ENCODE measurements around the gene PKIB.

The PKIB gene

DNA sequence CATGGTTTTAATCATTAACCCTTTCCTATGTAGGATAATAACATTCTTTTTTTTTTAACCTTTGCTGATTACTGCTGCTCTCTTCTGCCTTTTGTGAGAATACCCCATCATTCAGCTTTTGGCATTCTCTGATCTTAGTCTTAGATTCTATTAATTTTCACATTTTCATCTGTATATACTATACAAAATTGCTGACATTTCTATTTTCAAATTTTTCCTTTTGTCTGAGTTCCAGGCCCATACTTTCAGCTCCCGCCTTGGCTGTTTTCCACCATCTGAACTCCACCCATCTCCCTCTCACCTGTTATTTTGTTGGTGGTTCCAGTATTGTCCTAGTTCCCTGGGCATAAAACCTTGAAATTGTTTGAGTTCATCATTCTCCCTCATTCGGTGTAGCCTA is 59.2 kb downstream of the PKIB start:
- DNase-seq (ENCODE audit: low spot score) = no peak

DNA sequence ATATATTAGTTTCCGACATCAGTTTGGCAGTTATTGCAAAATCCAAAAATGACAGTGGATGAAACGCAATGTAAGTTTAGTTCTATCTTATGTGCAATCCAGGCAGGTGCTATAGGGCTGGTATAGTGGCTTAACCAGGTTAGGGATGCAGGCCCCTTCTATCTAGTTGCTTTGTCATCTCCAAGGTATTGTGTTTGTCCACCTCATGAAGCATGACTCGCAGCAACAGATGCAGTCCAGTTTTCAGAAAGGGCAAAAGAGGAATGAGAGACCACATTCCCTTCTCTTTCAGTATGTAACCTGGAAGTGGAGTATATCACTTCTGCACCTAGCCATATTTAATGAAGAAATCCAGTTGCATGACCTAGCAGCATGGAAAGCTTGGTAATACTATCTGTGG is 59.7 kb downstream of the PKIB start:
- no peak for DNase-seq (ENCODE audit: low spot score)

DNA sequence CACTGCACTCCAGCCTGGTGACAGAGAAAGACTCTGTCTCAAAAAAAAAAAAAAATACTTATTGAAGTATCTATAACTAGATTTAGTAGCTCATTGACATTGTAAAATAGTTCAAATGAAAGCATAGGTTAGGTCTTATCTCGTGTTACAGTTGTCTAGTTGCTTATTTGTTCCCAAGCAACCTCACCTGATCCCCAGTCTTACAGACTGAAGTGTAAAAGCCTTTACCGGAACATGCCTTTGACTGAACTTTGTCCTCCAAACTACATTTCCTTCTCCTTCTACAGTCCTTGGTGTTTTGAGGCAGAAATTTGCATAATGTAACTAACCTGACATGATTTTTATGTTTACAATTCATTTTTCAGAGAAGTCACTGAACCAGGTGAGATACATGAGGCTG is 61.0 kb downstream of the PKIB start:
- DNase-seq (ENCODE audit: low spot score) = no peak

DNA sequence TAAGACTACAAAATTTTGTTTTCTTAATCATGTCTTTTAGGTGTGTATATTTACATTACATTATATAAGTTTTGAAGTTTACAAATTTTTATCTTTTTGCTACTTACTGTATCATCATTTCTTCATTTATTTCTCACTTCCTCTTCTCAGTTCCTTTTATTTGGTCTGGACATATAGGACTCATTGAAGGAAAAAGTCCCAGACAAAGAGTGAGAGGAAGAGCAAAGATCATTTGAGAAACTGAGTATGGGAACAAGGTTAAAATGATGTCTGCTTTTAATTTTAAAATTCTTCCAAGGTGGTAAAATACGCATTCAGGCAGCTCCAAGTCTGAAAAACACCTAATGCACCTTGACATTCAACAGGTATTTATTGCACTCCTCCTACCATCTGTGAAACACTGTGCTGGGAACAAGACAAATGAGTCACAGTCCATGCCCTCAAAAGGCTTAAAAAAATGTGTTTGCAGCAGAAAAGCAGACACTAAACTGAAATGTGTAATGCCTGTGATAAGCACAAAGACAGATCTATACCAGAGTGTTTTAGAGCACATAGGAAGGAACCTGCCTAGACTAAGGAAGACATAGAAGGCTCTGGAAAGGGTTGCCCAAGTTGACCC is 63.2 kb downstream of the PKIB start:
- peak; percentile 8 for DNase-seq (ENCODE audit: low spot score)

DNA sequence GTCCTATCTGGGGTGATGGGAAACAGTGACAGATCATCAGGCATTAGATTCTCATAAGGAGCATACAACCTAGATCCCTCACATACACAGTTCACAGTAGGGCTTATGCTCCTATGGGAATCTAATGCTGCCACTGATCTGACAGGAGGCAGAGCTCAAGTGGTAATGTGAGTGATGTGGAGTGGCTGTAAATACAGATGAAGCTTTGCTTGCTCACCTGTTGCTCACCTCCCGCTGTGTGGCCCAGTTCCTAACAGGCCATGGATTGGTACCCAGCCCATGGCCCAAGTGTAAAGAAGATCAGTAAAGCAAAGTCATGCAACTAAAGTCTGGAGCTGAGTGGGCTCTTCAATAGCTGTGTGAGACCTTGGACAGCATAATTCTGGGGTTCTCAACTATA is 65.9 kb downstream of the PKIB start:
- no peak for DNase-seq (ENCODE audit: low spot score)

DNA sequence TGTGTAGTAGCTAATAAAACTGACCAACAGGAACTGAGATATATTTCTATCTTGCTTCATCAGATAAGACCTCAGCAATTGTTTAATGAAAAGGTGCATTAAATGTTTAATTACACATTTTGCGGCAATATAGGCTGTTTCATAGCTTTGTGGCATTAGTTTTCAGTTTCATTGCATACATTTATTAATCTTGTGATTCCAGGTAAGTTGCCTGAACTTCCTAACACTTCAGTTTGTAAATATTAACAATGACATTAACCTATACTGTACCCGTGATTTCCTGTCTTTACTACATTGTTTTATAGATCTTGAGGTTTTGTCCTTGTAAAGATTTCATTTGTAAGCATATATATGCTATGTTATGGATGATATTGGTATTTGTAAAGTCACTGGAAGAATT is 66.5 kb downstream of the PKIB start:
- no peak for DNase-seq (ENCODE audit: low spot score)

DNA sequence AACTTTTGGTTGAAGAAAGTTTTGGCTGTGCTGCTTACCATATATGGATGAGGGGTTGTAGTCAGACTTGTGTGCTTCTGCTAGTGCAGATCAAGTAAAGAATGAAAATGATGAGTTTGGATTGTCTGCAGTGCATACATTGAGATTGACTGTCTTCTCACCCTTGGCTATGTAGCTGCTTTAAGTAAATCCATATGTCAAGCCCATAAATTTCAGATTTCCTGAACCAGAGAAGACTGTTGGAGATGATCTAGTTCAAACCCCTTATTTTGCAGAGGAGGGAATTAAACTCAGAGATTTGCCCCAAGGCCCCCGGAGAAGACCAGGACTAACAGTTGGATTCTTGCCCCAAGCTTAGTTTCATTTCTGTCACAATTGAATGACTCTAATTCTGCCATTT is 67.2 kb downstream of the PKIB start:
- DNase-seq (ENCODE audit: low spot score) = no peak

DNA sequence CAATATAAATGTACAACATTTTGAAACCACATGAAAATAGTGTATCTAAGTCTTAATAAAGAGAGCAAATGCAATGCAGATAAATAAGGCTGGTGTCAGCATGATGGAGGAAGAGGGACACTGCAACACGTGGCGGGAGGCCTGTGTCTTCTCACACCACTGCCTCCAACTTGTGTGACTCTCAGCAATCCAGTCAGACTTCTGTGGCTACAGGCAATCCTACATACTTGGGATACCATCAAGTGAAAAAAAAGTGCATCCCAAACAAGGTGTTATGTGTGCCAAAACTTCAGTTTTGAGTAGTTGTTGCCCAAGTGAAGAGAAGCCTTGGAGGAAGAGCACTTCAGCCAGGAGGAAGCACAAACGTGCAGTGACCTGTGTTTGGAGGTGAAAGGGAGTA is 68.6 kb downstream of the PKIB start:
- no peak for DNase-seq (ENCODE audit: low spot score)

DNA sequence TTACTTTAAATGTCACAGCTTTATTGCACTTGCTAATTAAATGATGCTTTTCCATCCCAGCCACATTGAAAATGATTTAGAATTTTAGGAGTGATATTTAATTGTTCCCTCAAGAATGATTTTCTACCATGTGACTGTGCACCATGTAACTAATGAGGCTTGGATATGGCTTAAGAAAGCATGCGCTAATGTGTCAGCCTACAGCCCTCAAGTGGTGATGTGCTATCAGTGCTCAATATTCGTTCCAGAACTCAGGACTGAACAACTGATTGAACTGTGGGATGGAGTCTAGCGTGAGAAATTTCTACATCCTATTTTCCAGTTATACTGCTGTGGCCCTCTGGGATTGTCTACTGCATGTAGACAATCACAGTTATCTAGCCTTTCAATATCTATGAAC is 71.5 kb downstream of the PKIB start:
- no peak for DNase-seq (ENCODE audit: low spot score)

DNA sequence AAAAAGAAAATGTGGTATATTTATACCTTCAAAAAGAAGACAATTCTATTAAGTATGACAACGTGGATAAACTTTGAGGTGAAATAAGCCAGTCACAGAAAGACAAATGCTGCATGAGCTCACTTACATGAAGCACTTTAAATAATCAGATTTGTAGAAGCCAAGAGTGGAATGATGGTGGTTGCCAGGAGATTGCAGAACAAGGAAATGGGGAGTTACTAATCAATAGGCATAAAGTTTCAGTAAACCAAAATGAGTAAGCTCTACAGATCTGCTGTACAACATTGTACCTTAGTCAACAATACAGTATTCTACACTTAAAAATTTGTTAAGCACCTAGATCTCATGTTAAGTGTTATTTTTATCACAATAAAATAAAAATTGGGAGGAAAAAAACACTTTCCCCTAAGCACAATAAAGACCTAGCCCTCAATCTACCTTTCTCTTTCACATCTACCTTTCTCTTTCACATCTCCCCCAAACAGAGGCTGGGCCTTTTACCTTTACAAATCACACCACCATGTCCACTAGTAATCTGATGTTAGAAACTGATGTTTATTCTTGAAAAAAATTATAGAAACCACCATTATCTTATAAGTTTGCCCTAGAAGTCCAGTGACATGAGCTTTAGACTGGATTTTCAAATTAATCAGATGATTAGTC is 73.9 kb downstream of the PKIB start:
- DNase-seq (ENCODE audit: low spot score) = no peak

DNA sequence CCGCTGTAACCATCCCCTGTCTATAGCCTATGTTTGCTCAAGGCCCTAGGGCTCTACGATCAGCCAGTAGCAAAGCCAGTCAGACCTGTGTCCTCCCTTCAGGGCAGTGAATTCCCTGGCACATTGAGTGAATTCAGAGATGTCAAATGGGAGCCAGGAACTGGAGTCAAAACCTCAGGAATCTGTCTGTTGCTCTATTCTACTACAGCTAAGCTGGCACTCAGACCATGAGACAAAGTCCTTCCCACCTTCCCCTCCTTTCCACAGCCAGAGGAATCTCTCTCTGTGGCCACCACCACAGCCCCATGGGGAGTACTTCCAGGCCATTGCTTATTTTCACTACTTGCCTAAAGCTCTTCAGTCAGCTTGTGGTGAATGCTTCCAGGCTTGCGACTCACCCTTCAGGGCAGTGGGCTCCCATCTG is 82.0 kb downstream of the PKIB start:
- no peak for DNase-seq (ENCODE audit: low spot score)

DNA sequence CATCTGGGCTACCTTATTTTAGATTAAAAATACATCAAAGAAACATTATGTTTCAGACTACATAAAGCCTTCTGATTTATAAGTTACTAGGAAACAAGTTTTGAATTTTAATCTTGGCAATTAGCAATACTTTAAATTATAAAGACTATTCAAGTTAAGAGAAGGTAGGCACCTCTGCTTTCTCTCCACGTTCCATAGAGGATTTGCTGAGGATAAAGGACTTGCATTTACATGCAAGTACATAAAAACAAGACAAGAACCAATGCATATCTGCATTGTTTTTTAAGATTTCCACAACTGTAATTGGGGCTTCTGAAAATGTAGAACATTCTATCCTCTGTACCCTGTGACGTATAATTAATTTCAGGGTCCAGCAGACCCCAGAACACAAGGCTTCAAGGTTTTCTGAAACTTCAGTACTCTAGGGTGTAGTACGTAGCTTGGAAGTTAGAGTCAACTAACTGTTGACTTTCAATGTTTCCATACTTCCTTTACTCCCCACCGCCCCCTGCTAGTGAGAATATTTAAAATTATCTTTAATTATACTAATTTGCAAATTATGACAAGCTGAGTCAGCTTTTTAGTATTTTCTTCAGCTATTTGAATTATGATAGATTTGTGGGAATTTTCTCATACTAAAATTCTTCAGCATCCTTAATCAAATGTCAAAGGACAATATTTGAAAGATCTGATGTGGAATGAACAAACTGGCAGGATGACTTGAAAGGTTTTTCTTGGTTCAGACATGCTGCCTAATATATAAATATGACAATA is 82.8 kb downstream of the PKIB start:
- DNase-seq (ENCODE audit: low spot score) = no peak

DNA sequence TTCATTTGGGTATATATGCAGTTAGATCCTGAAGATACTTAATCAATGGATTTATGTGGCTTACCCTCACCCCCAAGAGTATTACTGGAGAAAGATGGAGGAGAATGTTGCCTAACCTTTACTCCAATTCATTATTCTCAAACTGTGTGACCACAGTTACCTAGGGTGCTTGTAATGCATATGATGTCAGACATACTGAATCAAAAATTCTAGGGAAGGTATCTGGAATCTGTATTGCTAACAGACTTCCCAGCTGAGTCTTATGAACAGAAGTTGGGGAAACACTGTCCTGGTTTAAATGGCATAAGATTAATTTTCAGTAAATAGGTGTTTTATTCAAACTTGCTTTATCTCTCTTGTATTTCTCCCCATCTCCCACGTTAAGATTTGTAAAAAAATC is 83.9 kb downstream of the PKIB start:
- DNase-seq (ENCODE audit: low spot score) = no peak

DNA sequence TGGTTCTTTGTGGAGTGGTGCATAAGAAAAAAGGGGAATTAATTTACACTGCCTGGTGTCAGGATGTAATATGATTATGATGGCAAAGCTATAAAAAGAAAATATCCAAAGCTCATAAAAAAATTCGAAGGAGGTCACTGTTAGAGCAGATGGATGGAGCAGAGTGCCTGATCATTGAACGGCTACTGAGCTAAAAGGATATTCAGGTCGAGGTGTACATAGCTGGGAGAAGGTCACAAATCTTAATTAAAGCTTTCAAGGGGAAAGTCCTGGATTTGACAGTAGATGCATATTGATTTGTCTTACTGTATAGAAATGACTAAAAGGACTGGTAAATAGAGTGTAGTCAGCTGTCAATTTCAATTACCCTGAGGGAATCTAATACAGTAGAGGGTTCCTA is 84.4 kb downstream of the PKIB start:
- no peak for DNase-seq (ENCODE audit: low spot score)

DNA sequence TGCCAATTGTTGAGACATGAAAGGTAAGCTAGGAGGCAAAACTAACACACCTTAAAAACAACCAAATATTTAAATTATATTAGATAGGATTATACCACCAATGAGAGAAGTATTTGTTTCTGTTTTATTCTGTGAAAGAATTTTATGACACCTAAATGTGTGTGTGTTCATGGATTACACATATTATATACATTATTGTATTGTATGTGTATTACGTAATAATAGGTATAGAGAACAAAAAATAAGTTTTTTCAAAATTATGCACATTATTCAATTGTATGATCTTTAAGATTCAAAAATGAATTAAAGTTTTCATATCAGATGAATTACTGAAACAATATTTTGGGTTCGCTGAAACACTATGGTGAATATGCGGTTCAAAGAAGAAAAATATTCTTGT is 85.0 kb downstream of the PKIB start:
- no peak for DNase-seq (ENCODE audit: low spot score)

DNA sequence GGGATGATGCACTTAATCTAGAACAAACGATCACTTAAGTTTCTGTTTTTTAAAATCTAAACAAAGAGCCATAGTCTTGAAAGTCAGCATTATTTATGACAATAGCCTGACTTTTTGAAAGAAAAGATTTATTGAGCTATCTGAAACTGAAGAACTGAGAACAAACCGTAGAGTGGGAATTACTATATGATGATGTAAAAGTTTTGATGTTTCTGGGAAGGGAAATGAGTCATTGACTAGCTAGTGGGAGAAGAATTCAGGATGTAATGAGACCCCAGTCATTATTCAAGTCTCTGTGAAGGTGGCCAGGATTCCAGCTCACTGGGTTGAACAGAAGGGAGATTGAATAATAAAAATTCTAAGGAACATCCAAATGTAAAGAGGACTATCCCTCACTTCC is 85.9 kb downstream of the PKIB start:
- no peak for DNase-seq (ENCODE audit: low spot score)

DNA sequence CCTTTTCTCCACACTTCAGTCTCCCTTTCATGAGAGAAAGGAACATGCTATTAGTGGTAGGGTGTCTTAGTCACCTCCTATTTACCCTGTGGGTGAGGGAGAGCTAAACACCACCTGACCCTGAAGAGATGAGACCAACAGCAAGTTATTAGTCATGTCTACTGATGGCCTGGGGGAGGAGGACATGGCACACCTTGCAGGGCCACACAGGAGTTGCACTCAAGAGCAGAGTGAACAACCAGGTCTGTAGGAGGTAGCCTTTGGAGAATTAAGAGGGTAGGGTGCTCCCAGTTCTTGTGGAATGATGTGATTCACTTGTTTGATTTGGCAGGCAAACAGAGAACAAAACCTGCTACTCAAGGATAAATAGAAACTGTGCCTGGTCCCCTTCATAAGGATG is 86.6 kb downstream of the PKIB start:
- no peak for DNase-seq (ENCODE audit: low spot score)

DNA sequence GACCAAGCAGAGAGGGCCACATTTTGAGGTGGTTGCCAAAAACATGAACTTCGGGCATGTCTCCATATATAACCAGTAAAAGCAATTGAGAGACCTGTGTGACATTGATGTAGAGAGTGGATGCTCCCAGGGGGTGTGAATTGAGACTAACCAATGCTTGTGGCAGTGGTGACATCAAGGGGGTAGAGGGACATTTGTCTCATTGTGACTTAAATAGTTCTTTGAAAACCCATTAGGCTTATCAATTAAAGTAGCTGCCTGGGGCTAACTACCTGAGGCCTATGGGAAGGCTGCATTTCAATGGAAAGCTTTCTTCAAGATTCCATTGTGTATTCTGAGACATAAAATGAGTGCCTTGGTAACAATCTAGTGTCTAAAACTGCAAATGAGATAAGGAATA is 87.3 kb downstream of the PKIB start:
- no peak for DNase-seq (ENCODE audit: low spot score)

DNA sequence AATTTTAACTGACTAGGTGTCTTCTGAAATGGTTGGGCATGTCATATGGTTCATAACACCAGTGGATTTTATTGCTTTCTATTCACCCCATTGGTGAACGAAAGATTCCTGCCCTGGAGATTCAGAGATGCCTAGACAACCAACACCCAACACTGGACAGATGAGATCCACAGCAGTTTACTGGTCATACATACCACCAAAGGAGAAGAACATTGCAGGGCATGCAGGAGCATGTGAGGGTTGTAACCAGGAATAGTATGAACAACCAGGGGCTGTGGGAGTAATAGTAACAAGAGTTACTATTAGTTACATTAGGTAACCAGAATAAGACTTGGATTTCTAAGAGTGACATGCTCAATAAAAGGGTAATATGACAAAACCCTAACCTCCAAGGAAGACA is 91.5 kb downstream of the PKIB start:
- no peak for DNase-seq (ENCODE audit: low spot score)

DNA sequence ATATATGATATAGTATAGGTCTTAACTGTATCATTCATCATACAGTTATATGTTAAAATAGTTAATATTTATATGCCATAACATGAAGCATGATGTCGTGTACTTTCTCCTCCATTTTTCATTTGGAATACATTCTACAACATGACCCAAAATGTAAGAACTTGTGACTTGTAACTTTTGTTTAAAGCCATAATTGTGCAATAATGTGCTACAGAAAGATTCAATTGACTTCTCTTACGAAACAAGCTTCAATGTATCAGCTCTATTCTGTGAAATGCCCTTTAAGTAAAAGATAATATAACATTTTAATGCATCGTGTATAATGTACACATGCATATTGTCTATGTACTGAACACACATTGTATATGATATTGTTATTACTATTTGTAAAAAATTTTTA is 92.6 kb downstream of the PKIB start:
- DNase-seq (ENCODE audit: low spot score) = no peak

DNA sequence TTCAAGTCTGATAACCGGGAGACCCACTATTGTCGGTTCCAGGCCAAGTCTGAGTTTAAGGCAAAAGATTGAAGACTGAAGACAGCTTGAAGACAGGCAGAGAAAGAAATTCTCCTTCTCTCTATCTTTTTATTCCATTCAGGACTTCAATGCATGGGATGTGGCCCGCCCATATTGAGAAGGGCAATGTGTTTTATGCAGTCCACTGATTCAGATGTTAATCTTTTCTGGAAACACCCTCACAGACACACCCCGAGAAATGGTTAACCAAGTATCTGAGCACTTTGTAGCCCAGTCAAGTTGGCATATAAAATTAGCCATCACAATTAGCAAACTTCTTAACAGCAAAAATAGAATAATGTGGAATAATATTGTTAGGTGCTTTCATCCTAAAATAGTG is 93.9 kb downstream of the PKIB start:
- no peak for DNase-seq (ENCODE audit: low spot score)

DNA sequence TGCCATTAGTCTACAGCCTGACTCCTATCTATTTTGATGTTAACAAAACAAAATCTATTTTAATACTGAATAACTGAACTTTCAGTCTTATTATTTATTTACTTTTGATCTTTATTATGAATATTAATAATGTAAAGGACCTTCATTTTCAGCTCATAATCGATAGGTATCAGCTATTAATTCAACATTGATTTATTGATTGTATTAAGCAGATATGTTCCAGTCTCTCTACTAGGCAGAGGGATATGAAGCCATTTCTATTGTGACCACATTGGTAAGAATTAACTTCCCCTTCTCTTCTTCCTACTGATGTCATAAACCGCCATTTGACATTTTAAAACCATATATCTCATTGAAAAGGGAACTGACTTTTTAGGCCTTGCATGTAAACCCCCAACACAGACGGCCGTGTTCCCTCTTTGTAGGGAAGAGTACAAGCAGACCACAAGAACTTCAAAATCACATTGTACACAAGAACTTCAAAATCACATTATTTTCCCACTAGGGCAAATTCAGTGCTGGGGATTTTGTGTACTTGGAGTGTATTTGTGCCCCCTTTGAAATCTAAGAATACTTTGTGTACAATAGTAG is 99.8 kb downstream of the PKIB start:
- DNase-seq (ENCODE audit: low spot score) = no peak

DNA sequence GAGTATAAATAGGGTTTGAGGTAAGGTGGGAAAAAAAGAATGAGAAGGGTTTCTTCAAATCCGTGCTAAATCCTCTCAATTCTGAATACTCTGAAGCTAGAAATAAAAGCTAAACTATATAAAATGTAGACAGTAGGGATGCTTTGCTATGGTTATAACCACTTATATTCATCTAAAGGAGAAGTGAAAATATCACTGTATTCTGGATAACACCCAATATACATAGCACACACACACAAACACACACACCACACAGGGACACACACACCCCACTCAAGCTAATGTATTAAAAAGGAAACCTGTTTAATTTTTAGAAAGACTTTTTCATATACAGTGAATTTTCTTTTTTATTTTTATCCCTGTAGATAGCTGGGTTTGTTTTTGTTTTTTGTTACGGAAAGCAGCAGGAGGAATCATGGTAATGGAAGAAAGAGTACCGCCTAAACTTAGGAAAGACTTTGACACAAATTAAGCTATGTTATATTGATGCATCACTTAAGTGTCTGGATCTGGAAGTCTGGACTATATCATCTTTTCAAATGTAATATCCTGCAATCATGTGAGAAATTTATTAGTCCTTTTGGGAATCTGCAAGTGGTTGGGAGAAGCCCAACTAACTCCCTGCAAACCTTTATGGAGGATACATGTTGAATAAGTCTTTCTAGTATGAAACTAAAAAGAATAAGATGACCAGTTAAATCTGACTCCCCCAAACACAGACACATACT is 100.9 kb downstream of the PKIB start:
- no peak for DNase-seq (ENCODE audit: low spot score)
